SK-N-MC (cell line): ENCODE data around the gene SLAMF9.

ENCODE experiments used
- EZH2 ChIP-seq: fragments of 200-600 bp; sonication (generic); IDR thresholded peaks from one replicate; pipeline ENCODE4 v1.6.1; 2017; ENCODE audit warnings: antibody characterized with exemption
- FOXP2 ChIP-seq: optimal IDR thresholded peaks from 2 replicates; pipeline ENCODE3; 2011; ENCODE audit warnings: mild to moderate bottlenecking, moderate library complexity; ENCODE audit not compliant: insufficient read depth; ENCODE audit errors: extremely low read length, control extremely low read depth
- POLR2AphosphoS5 ChIP-seq: IDR thresholded peaks from 2 replicates; pipeline ENCODE4 v1.6.1; 2012; ENCODE audit warnings: mild to moderate bottlenecking, low read depth, low read length, borderline replicate concordance

GRCh38 chr1:159947942-159948341 lies 6.1 kb downstream of the SLAMF9 start:
- TF ChIP-seq POLR2AphosphoS5 (no peak), EZH2 (no peak), FOXP2 (no peak)
